A673 (cell line): Measurements from ENCODE around the gene GNG7. TPM values are rescaled to one million over a fixed set of nuclear protein-coding genes. Genes with fewer than 3 reads are reported as not detected.

Experiments
- BruUV-seq: library from RNA; stranded (reverse); fragments of 400-500 nt; replicated peaks from 2 replicates; lab custom pipeline; 2021; lab: Mats Ljungman, UMichigan
- CTCF ChIA-PET: fragments of 300-600 bp; sonication (Branson Sonifier 250); formaldehyde crosslinking; loops from one replicate; lab custom pipeline; 2022; ENCODE audit warnings: antibody characterized with exemption; lab: Charles Lee
- POLR2A ChIA-PET: fragments of 300-600 bp; sonication (Branson Sonifier 250); formaldehyde crosslinking; loops from one replicate; lab custom pipeline; 2022; ENCODE audit warnings: antibody characterized with exemption; ENCODE audit not compliant: low non-redundant PET; lab: Charles Lee
- DNase-seq: peaks from one replicate; pipeline ENCODE4 v3.0.0-alpha.2; 2015; ENCODE audit warnings: low spot score
- H3K27ac ChIP-seq: fragments of 200-600 bp; sonication (generic); 2 replicates; pipeline ENCODE4 v1.5.1; 2016; ENCODE audit warnings: mixed run types, low read depth, mild to moderate bottlenecking, mixed read lengths, antibody characterized with exemption, low read length; ENCODE audit not compliant: poor library complexity, severe bottlenecking
- H3K27me3 ChIP-seq: fragments of 200-600 bp; sonication (generic); replicated peaks from 2 replicates; pipeline ENCODE4 v1.6.1; 2017; ENCODE audit warnings: mixed run types, low read depth, mild to moderate bottlenecking, mixed read lengths, antibody characterized with exemption, low read length; ENCODE audit not compliant: insufficient read depth, poor library complexity
- H3K36me3 ChIP-seq: fragments of 200-600 bp; sonication (generic); 2 replicates; pipeline ENCODE4 v1.6.1; 2016; ENCODE audit warnings: mixed run types, mild to moderate bottlenecking, mixed read lengths, antibody characterized with exemption, low read length; ENCODE audit not compliant: insufficient read depth, poor library complexity, severe bottlenecking
- H3K4me1 ChIP-seq: fragments of 200-600 bp; sonication (generic); 2 replicates; pipeline ENCODE4 v1.6.1; 2017; ENCODE audit warnings: mixed run types, mild to moderate bottlenecking, mixed read lengths, antibody characterized with exemption, low read length; ENCODE audit not compliant: insufficient read depth, poor library complexity, severe bottlenecking
- H3K4me3 ChIP-seq: fragments of 200-600 bp; sonication (generic); 2 replicates; pipeline ENCODE4 v1.5.1; 2016; ENCODE audit warnings: low read depth, mixed run types, mild to moderate bottlenecking, mixed read lengths, low read length; ENCODE audit not compliant: poor library complexity, severe bottlenecking
- H3K9me3 ChIP-seq: fragments of 200-600 bp; sonication (generic); 2 replicates; pipeline ENCODE4 v1.6.1; 2016; ENCODE audit warnings: mixed run types, low read depth, mild to moderate bottlenecking, mixed read lengths, antibody characterized with exemption, low read length; ENCODE audit not compliant: poor library complexity, severe bottlenecking
- EZH2 ChIP-seq: fragments of 200-600 bp; sonication (generic); IDR thresholded peaks from 2 replicates; pipeline ENCODE4 v1.6.1; 2017; ENCODE audit warnings: borderline replicate concordance, low read depth, mild to moderate bottlenecking, mixed read lengths, antibody characterized with exemption, low read length; ENCODE audit not compliant: poor library complexity, severe bottlenecking
- intact Hi-C: fragments of 100-400 bp; cut with micrococcal nuclease; formaldehyde crosslinking; loops from one replicate; pipeline ENCODE4 v1.10.0; 2022; ENCODE audit not compliant: unreplicated experiment
- total RNA-seq: library from RNA; stranded (reverse); gene quantifications from 2 replicates; pipeline ENCODE4 v1.2.3, GENCODE V29; 2021
- TF ChIP-seq, protein P1 (sequence below): fragments of 300-800, 200-600 bp; sonication (generic); conservative IDR thresholded peaks from 2 replicates; pipeline ENCODE4 v1.5.1; 2017; ENCODE audit warnings: low read depth, mild to moderate bottlenecking, antibody characterized with exemption, low read length, moderate library complexity, mixed read lengths

Gene GNG7
- total RNA-seq, 1 experiment from 2014 or later = 0.30 TPM

- no peak overlapping the region for H3K27ac ChIP-seq
- no TSS peak for BruUV-seq
Measured at GRCh38 chr19:2528675-2529101, 173.8 kb downstream of the GNG7 start.

GRCh38 chr19:2527686-2528085 is 174.8 kb downstream of the GNG7 start:
- intact Hi-C loops = no loop called here
- Histone ChIP-seq H3K27ac (no peak overlapping the region), H3K9me3 (peaks cover 7% of the 10 kb centered on the region), H3K4me1 (peaks cover 8% of the 10 kb centered on the region), H3K27me3 (no peaks in the 10 kb centered on the region), H3K4me3 (no peak overlapping the region), H3K36me3 (no peaks in the 10 kb centered on the region)
- no peak for DNase-seq
- no peak for TF ChIP-seq EZH2
- TF ChIP-seq, protein P1, sequence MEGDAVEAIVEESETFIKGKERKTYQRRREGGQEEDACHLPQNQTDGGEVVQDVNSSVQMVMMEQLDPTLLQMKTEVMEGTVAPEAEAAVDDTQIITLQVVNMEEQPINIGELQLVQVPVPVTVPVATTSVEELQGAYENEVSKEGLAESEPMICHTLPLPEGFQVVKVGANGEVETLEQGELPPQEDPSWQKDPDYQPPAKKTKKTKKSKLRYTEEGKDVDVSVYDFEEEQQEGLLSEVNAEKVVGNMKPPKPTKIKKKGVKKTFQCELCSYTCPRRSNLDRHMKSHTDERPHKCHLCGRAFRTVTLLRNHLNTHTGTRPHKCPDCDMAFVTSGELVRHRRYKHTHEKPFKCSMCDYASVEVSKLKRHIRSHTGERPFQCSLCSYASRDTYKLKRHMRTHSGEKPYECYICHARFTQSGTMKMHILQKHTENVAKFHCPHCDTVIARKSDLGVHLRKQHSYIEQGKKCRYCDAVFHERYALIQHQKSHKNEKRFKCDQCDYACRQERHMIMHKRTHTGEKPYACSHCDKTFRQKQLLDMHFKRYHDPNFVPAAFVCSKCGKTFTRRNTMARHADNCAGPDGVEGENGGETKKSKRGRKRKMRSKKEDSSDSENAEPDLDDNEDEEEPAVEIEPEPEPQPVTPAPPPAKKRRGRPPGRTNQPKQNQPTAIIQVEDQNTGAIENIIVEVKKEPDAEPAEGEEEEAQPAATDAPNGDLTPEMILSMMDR = no peak
- no TSS peak for BruUV-seq
- POLR2A ChIA-PET = no interaction called here
- CTCF ChIA-PET = no interaction called here

More at GRCh38 chr19:2528675-2529101, 173.8 kb downstream of the GNG7 start:
- POLR2A ChIA-PET = no interaction called here
- no peaks in the 10 kb centered on the region for H3K27me3 ChIP-seq
- TF ChIP-seq, protein P1 = no peak
- TF ChIP-seq EZH2 = no peak
- no peak for DNase-seq
- no peak overlapping the region for H3K4me3 ChIP-seq
- intact Hi-C loops = no loop called here
- peaks cover 8% of the 10 kb centered on the region for H3K4me1 ChIP-seq
- H3K9me3 ChIP-seq = peaks cover 10% of the 10 kb centered on the region
- CTCF ChIA-PET = no interaction called here
- no peaks in the 10 kb centered on the region for H3K36me3 ChIP-seq

DNA sequence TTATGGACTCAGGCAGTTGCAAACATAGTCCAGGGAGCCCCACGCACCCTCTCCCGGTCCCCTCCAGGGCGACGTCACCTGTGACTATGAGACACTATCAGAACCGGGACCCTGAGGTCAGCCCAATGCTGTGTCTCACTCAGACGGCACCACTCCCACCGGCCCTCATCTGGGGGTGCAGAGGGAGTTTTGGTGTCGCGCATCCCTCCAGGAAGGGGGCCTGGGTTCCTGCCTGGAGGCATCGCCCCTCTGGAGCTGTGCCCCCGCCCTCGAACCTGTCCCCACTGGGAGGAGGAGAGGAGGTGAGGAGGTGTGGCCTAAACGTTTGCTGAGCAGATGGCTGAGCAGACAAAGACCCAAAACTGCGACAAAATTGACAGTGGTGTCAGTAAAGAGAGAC is 175.3 kb downstream of the GNG7 start:
- Histone ChIP-seq H3K9me3 (peaks cover 2% of the 10 kb centered on the region), H3K4me1 (peaks cover 8% of the 10 kb centered on the region), H3K27me3 (no peaks in the 10 kb centered on the region), H3K27ac (no peak overlapping the region), H3K4me3 (no peak overlapping the region), H3K36me3 (no peaks in the 10 kb centered on the region)
- TF ChIP-seq, protein P1 = no peak
- no peak for TF ChIP-seq EZH2
- BruUV-seq = no TSS peak
- POLR2A ChIA-PET = no interaction called here
- intact Hi-C loops = no loop called here
- DNase-seq = no peak
- CTCF ChIA-PET = no interaction called here
